Retina (tissue), 1 donor: Measurements from ENCODE around the gene NPHP3.
"Not testable (repeated sequence)": the region's sequence is repeated elsewhere in the genome, so short reads cannot be mapped to it uniquely, and the experiment has no call there.

Experiments
- DNase-seq: peaks from one replicate; pipeline ENCODE4 v3.0.0-alpha.2; 2016

The NPHP3 gene, protein sequence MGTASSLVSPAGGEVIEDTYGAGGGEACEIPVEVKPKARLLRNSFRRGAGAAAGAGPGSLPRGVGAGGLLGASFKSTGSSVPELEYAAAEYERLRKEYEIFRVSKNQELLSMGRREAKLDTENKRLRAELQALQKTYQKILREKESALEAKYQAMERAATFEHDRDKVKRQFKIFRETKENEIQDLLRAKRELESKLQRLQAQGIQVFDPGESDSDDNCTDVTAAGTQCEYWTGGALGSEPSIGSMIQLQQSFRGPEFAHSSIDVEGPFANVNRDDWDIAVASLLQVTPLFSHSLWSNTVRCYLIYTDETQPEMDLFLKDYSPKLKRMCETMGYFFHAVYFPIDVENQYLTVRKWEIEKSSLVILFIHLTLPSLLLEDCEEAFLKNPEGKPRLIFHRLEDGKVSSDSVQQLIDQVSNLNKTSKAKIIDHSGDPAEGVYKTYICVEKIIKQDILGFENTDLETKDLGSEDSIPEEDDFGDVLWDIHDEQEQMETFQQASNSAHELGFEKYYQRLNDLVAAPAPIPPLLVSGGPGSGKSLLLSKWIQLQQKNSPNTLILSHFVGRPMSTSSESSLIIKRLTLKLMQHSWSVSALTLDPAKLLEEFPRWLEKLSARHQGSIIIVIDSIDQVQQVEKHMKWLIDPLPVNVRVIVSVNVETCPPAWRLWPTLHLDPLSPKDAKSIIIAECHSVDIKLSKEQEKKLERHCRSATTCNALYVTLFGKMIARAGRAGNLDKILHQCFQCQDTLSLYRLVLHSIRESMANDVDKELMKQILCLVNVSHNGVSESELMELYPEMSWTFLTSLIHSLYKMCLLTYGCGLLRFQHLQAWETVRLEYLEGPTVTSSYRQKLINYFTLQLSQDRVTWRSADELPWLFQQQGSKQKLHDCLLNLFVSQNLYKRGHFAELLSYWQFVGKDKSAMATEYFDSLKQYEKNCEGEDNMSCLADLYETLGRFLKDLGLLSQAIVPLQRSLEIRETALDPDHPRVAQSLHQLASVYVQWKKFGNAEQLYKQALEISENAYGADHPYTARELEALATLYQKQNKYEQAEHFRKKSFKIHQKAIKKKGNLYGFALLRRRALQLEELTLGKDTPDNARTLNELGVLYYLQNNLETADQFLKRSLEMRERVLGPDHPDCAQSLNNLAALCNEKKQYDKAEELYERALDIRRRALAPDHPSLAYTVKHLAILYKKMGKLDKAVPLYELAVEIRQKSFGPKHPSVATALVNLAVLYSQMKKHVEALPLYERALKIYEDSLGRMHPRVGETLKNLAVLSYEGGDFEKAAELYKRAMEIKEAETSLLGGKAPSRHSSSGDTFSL (N-terminal part only)

GRCh38 chr3:132722165-132723023 is at the start of gene NPHP3:
Gene NPHP3, minus strand, starts transcription at chr3:132722409. Its CDS starts 54 bp downstream, at chr3:132722355.
- no peak for DNase-seq

DNA sequence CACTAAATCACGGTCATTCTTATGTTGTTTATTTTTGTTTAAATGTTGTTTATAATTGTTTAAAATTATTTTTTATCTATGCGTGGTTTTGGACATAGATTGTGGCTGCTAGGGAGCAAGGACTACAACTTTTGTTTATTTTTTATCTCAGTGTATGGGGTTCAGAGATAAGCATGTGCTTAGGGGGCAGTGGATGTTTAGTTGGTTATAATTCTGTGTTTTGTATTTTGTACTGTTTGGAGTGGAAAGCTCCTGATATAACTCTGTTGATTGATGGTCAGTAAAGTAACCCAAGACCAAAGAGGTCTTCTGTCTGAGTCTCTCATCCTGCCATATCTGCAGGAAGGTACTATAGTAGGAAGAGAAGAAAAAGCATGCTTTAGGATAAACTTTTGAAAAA is 36.5 kb upstream of the NPHP3 start:
- no peak for DNase-seq

DNA sequence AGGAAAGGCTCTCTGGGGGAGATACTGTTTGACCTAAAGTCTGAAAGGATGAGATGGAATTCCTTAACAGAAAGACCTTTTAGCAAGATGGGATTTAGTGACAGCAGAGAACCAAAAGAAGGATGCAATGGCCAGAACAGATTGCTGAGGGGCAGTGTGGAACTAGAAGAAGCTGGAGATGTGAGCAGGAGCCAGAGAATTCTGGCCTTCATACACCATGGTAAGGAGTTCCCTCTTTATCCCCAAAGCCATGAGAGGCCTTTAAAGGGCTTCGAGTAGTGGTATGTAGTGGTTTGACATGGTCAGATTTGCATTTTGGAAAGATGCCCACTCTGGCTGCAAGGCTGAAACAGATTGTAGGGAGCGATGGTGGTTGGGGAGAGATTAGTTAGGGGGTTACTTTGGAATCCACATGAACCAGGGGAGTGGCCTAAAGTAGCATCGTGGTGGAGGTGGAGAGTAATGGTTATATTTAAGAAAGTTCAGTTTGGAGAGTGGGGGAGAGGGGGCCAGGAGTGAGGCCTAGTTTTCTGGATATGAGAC is 34.0 kb upstream of the NPHP3 start:
- no peak for DNase-seq

- DNase-seq = no peak
These were observed 31.7 kb upstream of the NPHP3 start for GRCh38 chr3:132753946-132754345.

DNA sequence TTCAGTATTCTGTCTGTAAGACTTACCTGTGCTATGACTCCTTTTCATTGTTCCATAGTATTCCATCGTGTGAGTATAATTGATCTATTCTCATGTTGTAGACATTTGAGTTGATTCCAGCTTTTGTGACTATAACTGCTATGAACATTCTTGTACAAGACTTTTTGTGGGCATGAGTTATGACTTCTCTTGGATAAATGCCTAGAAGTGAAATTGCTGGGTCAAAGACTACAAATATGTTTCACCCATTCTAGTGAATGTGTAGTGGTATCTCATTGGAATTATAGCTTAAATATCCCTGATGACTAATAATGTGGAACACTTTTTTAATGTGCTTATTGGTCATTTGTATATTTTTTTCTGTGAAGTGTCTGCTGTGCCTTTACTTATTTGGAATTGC is 27.6 kb upstream of the NPHP3 start:
- DNase-seq = no peak

DNA sequence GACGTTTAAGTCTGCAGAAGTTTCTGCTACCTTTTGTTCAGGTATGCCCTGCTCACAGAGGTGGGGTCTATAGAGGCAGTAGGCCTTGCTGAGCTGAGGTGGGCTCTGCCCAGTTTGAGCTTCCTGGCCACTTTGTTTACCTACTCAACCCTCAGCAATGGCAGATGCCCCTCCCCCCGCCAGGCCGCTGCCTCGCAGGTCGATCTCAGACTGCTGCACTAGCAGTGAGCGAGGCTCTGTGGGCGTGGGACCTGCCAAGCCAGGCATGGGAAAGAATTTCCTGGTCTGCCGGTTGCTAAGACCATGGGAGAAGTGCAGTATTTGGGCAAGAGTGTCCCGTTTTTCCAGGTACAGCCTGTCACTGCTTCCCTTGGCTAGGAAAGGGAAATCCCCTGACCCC is 24.5 kb upstream of the NPHP3 start:
- DNase-seq = not testable (repeated sequence)

GRCh38 chr3:132738314-132738713 is 16.1 kb upstream of the NPHP3 start:
- DNase-seq = no peak

- DNase-seq = no peak
These were observed 13.4 kb upstream of the NPHP3 start for GRCh38 chr3:132735589-132735988.

- peak; percentile 50 for DNase-seq
These were observed 8.8 kb upstream of the NPHP3 start for GRCh38 chr3:132730891-132731580.

GRCh38 chr3:132726341-132726823 is 4.2 kb upstream of the NPHP3 start:
- peak; percentile 58 for DNase-seq

- peak; percentile 91 for DNase-seq
These were observed 1.1 kb upstream of the NPHP3 start for GRCh38 chr3:132723024-132723950.

GRCh38 chr3:132721479-132722164 is 587 bp downstream of the NPHP3 start:
- DNase-seq = peak; percentile 83

GRCh38 chr3:132720228-132720627 is 2.0 kb downstream of the NPHP3 start:
- peak; percentile 20 for DNase-seq

- no peak for DNase-seq
These were observed 5.8 kb downstream of the NPHP3 start for GRCh38 chr3:132716372-132716771.

- DNase-seq = no peak
These were observed 8.1 kb downstream of the NPHP3 start for GRCh38 chr3:132713977-132714727.

DNA sequence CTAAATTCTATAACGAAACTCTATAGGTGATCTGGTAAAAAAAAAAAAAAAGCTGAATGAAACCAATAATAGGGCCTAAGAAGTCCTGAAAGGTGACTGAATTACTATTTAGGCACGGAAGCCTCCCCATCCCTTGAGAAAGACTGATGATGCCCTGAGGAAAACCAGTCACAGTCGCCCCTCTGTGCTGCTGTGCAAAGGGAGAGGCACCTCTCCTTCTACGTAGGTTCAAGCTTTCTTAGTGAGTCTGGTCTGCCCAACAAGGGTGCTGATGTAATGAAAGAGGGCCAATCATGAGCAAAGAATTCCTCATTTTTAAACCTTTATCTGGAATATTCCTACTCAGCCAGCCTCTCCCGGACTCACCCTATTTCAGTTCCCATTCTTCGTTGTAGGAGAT is 11.9 kb downstream of the NPHP3 start:
- no peak for DNase-seq

DNA sequence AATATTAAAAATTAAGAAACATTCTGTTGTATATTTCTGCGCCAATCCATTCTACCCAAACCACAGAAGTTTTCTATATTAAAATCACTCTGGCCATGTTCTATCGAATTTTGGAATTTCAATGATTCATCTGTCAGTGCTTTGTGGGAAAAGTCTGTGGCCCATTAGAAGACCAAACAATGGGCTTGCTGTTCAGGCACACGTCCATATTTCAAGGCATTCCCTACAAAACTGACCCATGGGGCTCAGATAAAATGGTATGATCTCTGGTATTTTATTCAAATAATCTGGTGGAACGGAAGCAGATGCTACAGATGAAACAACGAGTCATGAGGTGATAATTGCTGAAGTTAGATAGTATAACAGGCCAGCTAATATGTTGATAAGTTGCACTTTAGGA is 12.4 kb downstream of the NPHP3 start:
- DNase-seq = no peak

GRCh38 chr3:132703733-132704132 is 18.5 kb downstream of the NPHP3 start:
- no peak for DNase-seq
